SK-N-SH (cell line): ENCODE measurements around the gene CIAO1. TPM values are rescaled to one million over a fixed set of nuclear protein-coding genes. Genes with fewer than 3 reads are reported as not detected.

ENCODE experiments used
- CTCF ChIA-PET: fragments of 300-600, 350-600 bp; formaldehyde crosslinking; extraction: SDS; loops from one replicate; lab custom pipeline; 2021; lab: Yijun Ruan, JAX
- POLR2A ChIA-PET: fragments of 350-600 bp; sonication (Branson Sonifier 250); formaldehyde crosslinking; extraction: SDS; loops from one replicate; lab custom pipeline; 2020; ENCODE audit warnings: antibody characterized with exemption, inconsistent platforms; lab: Yijun Ruan, JAX
- DNase-seq: peaks from one replicate; pipeline ENCODE4 v3.0.0; 2012
- H2AFZ ChIP-seq: fragments of 200-600 bp; sonication (generic); 2 replicates; pipeline ENCODE4 v1.8.1; 2016; ENCODE audit warnings: antibody characterized with exemption, mild to moderate bottlenecking, low read depth
- H3F3A ChIP-seq: fragments of 200-600 bp; sonication (generic); replicated peaks from 2 replicates; pipeline ENCODE3; 2016; ENCODE audit warnings: antibody characterized with exemption, mild to moderate bottlenecking; ENCODE audit not compliant: insufficient read depth
- H3K27ac ChIP-seq, 2 experiments: fragments of 200-500 bp in 1 of 2; fragments of 200-600 bp in 1 of 2; sonication (Bioruptor generic) in 1 of 2; sonication (generic), shearing (Covaris generic) in 1 of 2; 2 replicates each; pipeline versions ENCODE4 v1.5.1 to v1.6.1; 2014 to 2016; ENCODE audit warnings: low read depth in 2 of 2, inconsistent platforms in 1 of 2, low read length in 1 of 2, mild to moderate bottlenecking in 1 of 2, mixed read lengths in 1 of 2
- H3K27me3 ChIP-seq: fragments of 200-600 bp; sonication (generic), shearing (Covaris generic); 2 replicates; pipeline ENCODE4 v1.6.1; 2016; ENCODE audit warnings: mixed run types; ENCODE audit not compliant: insufficient read depth
- H3K36me3 ChIP-seq, 2 experiments: fragments of 200-500 bp in 1 of 2; fragments of 200-600 bp in 1 of 2; sonication (Bioruptor generic) in 1 of 2; sonication (generic) in 1 of 2; replicated peaks in 1 of 2; 2 replicates each; pipeline versions ENCODE3 to v1.5.1; 2014 to 2016; ENCODE audit warnings: low read length in 1 of 2, mild to moderate bottlenecking in 1 of 2; ENCODE audit not compliant: insufficient read depth in 2 of 2, control insufficient read depth in 1 of 2
- H3K4me1 ChIP-seq, 2 experiments: fragments of 200-500 bp in 1 of 2; fragments of 200-600 bp in 1 of 2; sonication (Bioruptor generic) in 1 of 2; sonication (generic), shearing (Covaris generic) in 1 of 2; 2 replicates each; pipeline versions ENCODE4 v1.5.1 to v1.6.1; 2014 to 2016; ENCODE audit warnings: low read depth in 1 of 2, low read length in 1 of 2, mixed run types in 1 of 2; ENCODE audit not compliant: insufficient read depth in 2 of 2, control insufficient read depth in 1 of 2
- H3K4me2 ChIP-seq: fragments of 200-600 bp; sonication (generic), shearing (Covaris generic); 2 replicates; pipeline ENCODE4 v1.6.1; 2017; ENCODE audit warnings: mixed run types
- H3K4me3 ChIP-seq, 2 experiments: fragments of 200-500 bp in 1 of 2; fragments of 200-600 bp in 1 of 2; sonication (Bioruptor generic) in 1 of 2; sonication (generic), shearing (Covaris generic) in 1 of 2; 2 replicates each; pipeline versions ENCODE4 v1.5.1 to v1.8.1; 2014 to 2016; ENCODE audit warnings: low read depth in 2 of 2, inconsistent platforms in 1 of 2, low read length in 1 of 2, mild to moderate bottlenecking in 1 of 2, mixed read lengths in 1 of 2, moderate library complexity in 1 of 2
- H3K79me2 ChIP-seq: fragments of 200-600 bp; sonication (generic); 2 replicates; pipeline ENCODE4 v1.8.1; 2017; ENCODE audit warnings: mild to moderate bottlenecking; ENCODE audit not compliant: insufficient read depth
- H3K9ac ChIP-seq: fragments of 200-600 bp; sonication (generic); 2 replicates; pipeline ENCODE4 v1.6.1; 2017; ENCODE audit warnings: mixed run types
- H3K9me2 ChIP-seq: fragments of 200-600 bp; sonication (generic); 2 replicates; pipeline ENCODE4 v1.6.1; 2017; ENCODE audit warnings: mixed run types
- H3K9me3 ChIP-seq: fragments of 200-600 bp; sonication (generic); 2 replicates; pipeline ENCODE4 v1.6.1; 2017; ENCODE audit warnings: mixed run types, mild to moderate bottlenecking, moderate library complexity
- H4K20me1 ChIP-seq: fragments of 200-600 bp; sonication (generic); 2 replicates; pipeline ENCODE4 v1.6.1; 2017; ENCODE audit warnings: mild to moderate bottlenecking, mixed run types; ENCODE audit not compliant: insufficient read depth
- CHD2 ChIP-seq: fragments of 150-350 bp; IDR thresholded peaks from 2 replicates; pipeline ENCODE4 v1.6.1; 2018; ENCODE audit warnings: low read length; ENCODE audit not compliant: partially characterized antibody
- EP300 ChIP-seq, 2 experiments: IDR thresholded peaks; 2 replicates each; pipeline versions ENCODE4 v1.4.0 to v1.6.1; 2012; ENCODE audit warnings: borderline replicate concordance in 1 of 2, low read depth in 1 of 2, low read length in 1 of 2
- FOXJ3 ChIP-seq: sonication (generic); formaldehyde crosslinking; IDR thresholded peaks from 2 replicates; pipeline ENCODE4 v1.5.1; 2020; ENCODE audit warnings: mild to moderate bottlenecking, missing genetic modification reagents
- GATA2 ChIP-seq: sonication (generic); formaldehyde crosslinking; IDR thresholded peaks from 2 replicates; pipeline ENCODE4 v1.5.0; 2020; ENCODE audit warnings: mild to moderate bottlenecking, missing genetic modification reagents
- JUND ChIP-seq: IDR thresholded peaks from 2 replicates; pipeline ENCODE4 v1.4.0; 2012
- MAX ChIP-seq: IDR thresholded peaks from 2 replicates; pipeline ENCODE4 v1.4.0; 2012; ENCODE audit warnings: low read depth
- MEF2A ChIP-seq: IDR thresholded peaks from 2 replicates; pipeline ENCODE4 v1.4.0; 2012; ENCODE audit warnings: low read depth, borderline replicate concordance
- MXI1 ChIP-seq: IDR thresholded peaks from 2 replicates; pipeline ENCODE4 v1.6.1; 2012; ENCODE audit warnings: mild to moderate bottlenecking, low read depth, low read length, improper control_type of control experiment
- RAD21 ChIP-seq: IDR thresholded peaks from 2 replicates; pipeline ENCODE4 v1.6.1; 2012; ENCODE audit warnings: mild to moderate bottlenecking, low read length
- RCOR1 ChIP-seq: fragments of 150-350 bp; IDR thresholded peaks from 2 replicates; pipeline ENCODE4 v1.6.1; 2017; ENCODE audit warnings: antibody characterized with exemption, low read length
- REST ChIP-seq: IDR thresholded peaks from 2 replicates; pipeline ENCODE4 v1.6.1; 2012; ENCODE audit warnings: mild to moderate bottlenecking, low read depth, low read length, moderate library complexity
- RFX5 ChIP-seq: IDR thresholded peaks from 2 replicates; pipeline ENCODE4 v1.6.1; 2012; ENCODE audit warnings: mild to moderate bottlenecking, improper control_type of control experiment, low read length
- RXRA ChIP-seq: IDR thresholded peaks from 2 replicates; pipeline ENCODE4 v1.4.0; 2012; ENCODE audit warnings: low read depth, mild to moderate bottlenecking, borderline replicate concordance
- SMC3 ChIP-seq: IDR thresholded peaks from 2 replicates; pipeline ENCODE4 v1.6.1; 2012; ENCODE audit warnings: low read depth, low read length, improper control_type of control experiment
- USF2 ChIP-seq: fragments of 150-350 bp; IDR thresholded peaks from 2 replicates; pipeline ENCODE4 v1.6.1; 2017; ENCODE audit warnings: antibody characterized with exemption, low read length, low read depth, borderline replicate concordance
- YY1 ChIP-seq: IDR thresholded peaks from 2 replicates; pipeline ENCODE4 v1.4.0; 2012; ENCODE audit warnings: low read depth, mild to moderate bottlenecking
- ZBTB33 ChIP-seq: IDR thresholded peaks from 2 replicates; pipeline ENCODE4 v1.4.0; 2012; ENCODE audit warnings: low read depth, borderline replicate concordance
- WGBS: methylation state at CpG from one replicate; pipeline ENCODE4 v1.1.6; 2017; ENCODE audit warnings: low lambda C conversion rate; 5-methylcytosine and 5-hydroxymethylcytosine counted together
- polyA plus RNA-seq, 3 experiments: library from polyadenylated mRNA; depleted of rRNA; stranded (reverse); fragments of >200 nt; gene quantifications; 2 replicates each; pipeline ENCODE4 v1.2.3, GENCODE V29; 2012

Gene CIAO1
- polyA plus RNA-seq, 1 of the 3 experiments (the other 2 are of a cell fraction), result 120 TPM

GRCh38 chr2:96301865-96302264 lies 35.8 kb downstream of the CIAO1 start:
- Histone ChIP-seq H2AFZ (no peak overlapping the region), H3K4me2 (no peak overlapping the region), H3K4me1 (peaks cover 18 to 20% of the 10 kb centered on the region in 2 experiments), H3K27me3 (no peaks in the 10 kb centered on the region), H3K4me3 (no peak overlapping the region), H3K9me3 (no peaks in the 10 kb centered on the region)
- no peak for DNase-seq
- POLR2A ChIA-PET, result no interaction called here
- TF ChIP-seq USF2 (no peak), RXRA (no peak), RFX5 (no peak), EP300 (IDR thresholded peaks at IDR 0.05; ENCODE audit: borderline replicate concordance in 1 of 2, low read depth in 1 of 2, low read length in 1 of 2) (no peak), RAD21 (no peak), REST (no peak), RCOR1 (no peak), ZBTB33 (no peak), YY1 (no peak), MAX (no peak), SMC3 (no peak), MXI1 (no peak), CHD2 (no peak), MEF2A (no peak), GATA2 (no peak), JUND (no peak), FOXJ3 (CRISPR knock-in tag) (no peak)
- TF ChIP-seq, all 33 proteins: peak for 0
- Histone ChIP-seq H3K27ac (no peak overlapping the region), H4K20me1 (peaks cover 6% of the 10 kb centered on the region; the same call in 1 of the 2 replicates), H3K9ac (no peak overlapping the region), H3K36me3 (peaks cover 72 to 75% of the 10 kb centered on the region in 2 experiments), H3F3A (no peaks in the 10 kb centered on the region), H3K79me2 (peaks cover 72% of the 10 kb centered on the region), H3K9me2 (no peaks in the 10 kb centered on the region)
- CTCF ChIA-PET, result interaction anchor here (0.9 to 1.6 kb wide), 2 partner anchors 20 to 207 kb away, joined by 3 to 5 read pairs; no protein-coding TSS in a partner anchor
- 87% methylated on average over 1 of the region's 1 CpG for whole genome bisulfite sequencing
